ENCODE results near the gene KLK6. TPM values are rescaled to one million over a fixed set of nuclear protein-coding genes. Genes with fewer than 3 reads are reported as not detected.

KLK6 gene
- not detected for total RNA-seq

DNA sequence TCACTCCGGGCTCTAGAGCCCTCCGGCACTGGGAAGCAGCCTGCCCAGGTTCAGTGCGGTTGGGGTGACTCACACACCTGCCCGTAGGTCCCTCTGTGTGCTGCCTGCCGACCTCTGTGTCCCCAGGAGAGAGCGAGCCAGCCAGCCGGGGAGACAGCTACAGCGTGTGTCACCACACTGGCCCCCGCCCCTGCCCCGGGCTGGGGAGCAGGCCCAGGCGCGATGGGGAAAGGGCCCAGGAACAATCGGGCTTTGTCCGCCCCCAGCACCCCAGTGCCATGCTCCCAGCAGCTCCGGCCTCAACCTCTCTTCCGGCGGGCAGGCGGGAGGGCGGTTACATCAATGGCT lies at the start of gene KLK6:
TSS of gene KLK6 (minus strand) at position 179 of the 348 bp plus-strand sequence. CDS start 1,487 bp downstream, outside the sequence.
- DNase-seq, result no peak

DNA sequence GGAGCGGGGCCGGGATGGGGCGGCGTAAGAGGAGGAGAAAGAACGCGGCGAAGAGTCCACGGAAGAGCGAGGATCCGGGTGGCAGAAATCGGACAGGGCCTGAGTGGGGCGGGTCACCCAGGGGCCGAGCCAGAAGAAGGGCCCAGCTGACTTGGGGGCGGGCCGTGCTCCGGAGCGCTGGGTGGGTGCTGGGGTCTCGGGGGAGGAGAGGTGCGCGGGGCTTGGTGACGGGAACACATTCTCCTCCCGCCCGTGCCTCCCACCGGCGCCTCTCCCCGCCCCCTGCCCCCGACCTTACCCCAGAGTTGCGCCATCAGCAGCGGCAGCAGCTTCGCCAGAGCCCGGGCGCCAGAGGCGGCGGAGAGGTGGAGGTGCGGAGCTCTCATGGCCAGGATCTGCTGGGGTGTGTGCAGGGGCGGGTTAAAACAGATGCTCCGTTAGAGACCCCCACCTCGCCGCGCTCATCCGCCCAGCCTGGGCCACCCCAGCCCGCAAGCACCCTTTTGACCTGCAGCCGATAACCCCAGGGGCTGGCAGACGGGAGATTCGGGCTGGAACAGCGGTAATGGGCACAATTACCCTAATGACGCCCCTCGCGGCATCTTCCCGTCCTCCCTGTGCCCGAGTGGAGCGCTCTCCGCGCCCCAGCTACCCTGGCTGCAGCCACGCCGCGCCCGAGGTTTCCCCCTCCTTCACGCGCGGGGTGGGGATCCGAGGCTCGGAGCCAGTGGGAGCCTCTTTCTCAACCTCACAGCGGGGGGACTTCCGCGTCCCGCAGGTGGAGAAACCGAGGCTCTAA lies 49.6 kb upstream of the KLK6 start:
- DNase-seq, result no peak

DNA sequence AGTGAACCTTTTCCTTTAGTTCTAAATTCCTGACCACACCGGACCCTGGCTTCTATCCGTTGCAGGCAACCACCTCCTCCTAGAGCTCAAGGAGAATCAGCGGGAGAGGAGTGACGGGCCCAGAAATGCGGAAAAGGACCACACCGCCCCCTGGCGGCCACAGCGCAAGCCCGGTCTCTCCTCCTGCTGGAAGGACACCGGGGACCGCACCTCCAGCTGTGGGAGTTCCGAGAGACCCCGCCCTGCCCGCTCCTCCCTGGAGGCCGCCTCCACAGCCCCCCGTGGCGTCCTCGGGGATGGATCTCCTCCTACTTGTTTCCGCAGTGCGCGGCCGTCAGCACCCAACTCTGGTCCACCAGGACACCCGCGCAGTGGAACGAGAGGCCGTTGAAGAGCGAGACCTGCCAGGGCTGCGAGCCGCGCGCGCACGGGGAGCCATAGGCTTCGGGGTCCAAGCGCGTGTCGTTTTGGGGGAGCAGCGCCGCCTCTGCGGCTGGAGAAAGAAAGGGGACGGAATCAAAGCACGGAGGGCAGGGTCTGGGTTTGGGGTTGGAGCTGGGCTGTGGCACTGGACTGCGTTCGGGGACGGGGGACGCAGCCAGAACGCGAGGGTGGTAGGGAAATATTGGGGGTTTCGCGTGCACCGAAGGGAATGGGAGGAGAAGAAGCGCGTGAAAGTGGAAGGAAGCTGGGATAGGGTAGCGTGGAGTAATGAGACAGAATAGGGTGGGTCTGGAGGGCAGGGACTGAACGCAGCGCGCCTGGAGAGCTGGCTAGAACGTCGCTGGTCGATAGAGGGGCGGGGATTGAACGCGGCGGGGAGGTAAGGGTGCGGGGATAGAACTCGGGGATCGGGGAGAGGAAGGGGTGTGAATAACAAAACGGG lies 47.6 kb upstream of the KLK6 start:
- peak; percentile 5 for DNase-seq

DNA sequence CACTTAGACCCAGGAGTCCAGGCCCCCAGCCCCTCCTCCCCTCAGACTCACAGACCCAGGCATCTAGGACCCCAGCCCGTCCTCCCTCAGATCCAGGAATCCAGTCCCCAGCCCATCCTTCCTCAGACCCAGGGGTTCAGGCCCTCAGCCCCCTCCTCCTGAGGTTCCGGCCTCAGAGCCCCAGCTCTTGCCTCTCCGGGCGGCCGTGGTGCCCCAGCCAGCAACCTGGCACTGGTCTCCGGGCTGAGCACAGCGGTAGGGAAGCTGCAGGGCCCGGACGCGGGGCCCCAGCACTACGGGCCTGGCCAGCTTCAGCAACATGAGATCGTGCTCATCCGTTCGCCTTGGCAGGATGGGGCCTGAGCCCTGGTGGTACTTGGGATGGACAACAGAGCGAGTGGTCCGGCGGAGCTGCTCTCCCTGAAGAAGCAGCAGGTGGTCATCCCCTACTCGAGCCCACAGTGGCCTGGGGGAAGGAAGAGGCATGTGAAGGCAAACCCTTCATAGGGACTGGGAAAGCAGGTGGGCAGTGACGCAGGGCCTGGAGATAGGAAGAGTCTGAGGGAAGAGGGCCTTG lies 46.4 kb upstream of the KLK6 start:
- DNase-seq, result no peak

DNA sequence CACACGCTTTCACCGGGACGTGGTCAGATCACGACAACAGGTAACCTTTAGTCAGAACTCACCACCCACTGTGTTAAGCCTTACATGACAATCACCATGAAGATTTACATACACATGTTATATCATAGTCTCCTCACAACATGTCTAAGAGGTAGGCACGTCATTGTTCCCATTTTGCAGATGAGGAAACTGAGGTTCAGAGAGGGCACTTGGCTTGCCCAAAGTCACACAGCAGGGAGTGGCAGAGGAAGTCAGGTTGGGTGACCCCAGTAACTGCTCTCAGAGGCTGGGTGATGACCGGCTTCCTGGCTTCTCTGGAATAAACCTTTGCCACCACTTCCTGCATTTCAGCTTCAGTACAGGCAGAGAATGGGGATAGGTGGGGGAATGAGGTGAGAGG lies 44.9 kb upstream of the KLK6 start:
- no peak for DNase-seq

DNA sequence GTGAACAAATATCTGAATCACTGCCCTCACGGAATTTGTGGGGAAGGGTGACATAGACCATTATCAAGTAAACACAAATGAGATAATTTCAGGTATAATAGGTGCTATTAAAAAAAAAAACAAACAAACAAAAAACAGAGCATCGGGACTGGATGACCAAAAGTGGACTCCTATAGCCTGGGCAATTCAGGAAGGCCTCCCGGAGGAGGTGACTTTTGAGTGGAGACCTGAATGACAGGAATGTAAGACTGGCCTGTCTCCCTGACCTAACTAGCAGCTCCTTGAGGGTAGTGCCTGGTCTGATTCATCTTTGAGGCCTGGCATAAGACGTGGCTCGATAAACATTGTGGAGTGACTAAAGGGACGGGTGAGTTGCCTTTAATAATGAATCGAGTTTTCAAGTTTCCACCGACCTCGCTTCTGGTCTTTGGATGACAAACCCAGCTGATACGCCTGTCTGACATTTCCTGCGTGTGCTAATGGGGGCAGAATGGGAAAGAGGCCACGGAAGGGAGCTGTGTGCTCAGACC lies 43.3 kb upstream of the KLK6 start:
- DNase-seq, result no peak

GRCh38 chr19:51010066-51010795 lies 40.8 kb upstream of the KLK6 start:
- no peak for DNase-seq

DNA sequence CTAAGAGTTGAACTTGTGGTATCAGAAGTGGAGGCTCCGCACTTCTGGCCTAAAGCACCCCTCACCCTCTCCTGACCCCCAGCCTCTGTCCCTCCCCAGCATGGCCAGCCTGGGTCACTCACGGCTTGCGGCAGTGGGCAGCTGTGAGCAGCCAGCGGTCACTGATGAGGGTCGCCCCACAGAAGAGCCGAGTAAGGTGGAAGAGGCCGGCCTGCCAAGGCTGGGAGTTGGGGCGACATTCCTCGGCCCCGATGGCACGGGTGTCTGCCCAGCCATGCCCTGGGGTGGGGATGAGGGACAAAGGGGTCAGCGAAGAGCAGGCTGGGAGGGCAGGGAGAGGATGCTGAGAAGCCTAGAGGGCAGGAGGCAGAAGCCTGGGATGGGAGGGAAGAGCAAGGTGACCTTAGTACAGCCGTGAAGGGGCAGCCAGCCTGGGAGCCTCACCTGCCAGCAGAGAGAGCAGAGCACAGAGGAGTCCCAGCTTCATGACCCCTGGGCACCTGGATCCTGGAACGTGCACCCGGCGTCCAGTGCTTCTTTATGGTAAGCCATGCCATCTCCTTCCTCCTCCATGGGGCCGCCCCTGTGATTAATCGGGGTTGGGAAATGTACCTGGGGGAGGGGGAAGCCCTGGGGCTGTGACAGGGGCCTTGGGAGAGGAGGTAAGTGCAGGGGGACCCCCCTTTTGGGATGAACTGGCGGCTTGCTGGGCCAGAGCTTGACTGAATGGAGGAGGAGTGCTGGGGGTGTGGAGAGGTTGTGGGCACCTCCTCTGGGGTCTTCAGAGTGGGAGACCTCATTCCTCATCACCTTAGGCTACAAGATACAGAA lies 39.9 kb upstream of the KLK6 start:
- no peak for DNase-seq

DNA sequence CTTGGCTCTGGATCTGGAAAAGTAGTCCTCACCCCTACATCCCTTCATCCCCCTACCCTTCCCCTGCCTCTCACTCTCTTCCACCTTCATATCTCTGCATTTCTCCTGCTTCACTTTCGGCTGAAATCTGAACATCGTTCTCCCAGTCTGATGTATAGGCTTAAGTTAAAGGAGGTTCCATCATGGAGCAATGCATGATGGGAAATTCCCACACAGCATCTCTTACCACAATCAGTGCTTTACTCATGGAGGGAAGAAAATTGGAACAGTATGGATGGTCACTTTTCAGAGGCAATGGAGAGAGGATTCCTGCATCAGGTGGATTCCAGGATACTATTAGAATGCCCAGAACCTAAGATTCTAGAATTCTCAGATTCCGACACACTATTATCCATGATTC lies 38.1 kb upstream of the KLK6 start:
- DNase-seq, result no peak

- DNase-seq, result no peak
Measured at GRCh38 chr19:51006406-51006805, 37.0 kb upstream of the KLK6 start.

- no peak for DNase-seq
Measured at GRCh38 chr19:51005248-51005647, 35.9 kb upstream of the KLK6 start.

DNA sequence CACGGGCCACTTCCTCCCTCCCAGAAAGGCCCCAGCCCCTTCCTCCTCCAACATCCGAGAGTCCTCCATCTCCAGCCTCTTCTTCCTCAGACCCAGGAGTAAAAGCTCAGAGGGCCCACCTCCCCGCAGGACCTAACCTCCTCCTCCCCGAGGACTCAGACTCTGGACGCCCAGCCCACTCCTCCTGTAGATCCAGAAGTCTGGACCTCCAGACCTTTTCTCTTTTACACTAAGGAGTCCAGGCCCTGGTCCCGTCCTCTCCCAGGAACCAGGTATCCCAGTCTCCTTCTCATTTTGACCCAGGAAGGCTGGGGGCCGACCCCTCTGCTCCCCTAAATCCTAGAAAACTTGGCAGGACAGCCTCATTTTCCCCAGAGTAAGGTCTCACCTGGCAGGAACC lies 33.9 kb upstream of the KLK6 start:
- no peak for DNase-seq

DNA sequence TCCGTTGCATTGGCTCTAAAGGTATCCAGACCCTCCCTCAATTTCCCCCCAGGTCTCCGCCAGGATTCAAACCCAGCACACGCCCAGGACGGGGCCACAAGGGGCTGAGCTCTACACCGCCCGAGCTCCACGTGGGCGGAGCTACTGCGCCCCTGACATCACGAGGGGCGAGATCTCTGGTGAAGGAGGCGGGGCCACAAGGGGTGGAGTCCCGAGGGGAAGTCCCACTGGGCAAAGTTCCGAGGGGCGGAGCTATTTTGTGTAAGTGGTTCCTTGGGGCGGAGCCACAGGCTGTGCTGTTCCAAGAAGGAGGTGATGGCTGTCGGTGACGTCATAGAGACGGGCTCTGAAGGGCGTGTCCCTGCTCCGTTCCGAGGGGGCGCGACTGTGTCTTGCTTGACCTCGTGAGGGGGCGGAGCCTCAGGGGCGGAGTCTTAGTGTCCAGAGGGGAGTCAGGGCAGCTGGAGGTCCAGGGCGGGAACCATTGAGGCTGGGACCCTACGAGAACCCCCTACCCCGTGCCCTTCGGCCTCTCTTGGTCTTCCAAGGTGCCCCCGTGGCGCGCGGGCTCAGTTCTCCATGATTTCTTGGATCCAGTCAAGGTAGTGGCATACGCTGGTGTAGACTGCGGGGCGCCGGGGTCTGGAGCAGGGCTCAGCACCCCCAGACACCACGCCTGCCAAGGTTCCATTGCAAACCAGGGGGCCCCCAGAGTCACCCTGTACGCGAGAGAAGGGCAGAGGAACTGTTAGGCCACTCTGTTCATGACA lies 33.3 kb upstream of the KLK6 start:
- no peak for DNase-seq

DNA sequence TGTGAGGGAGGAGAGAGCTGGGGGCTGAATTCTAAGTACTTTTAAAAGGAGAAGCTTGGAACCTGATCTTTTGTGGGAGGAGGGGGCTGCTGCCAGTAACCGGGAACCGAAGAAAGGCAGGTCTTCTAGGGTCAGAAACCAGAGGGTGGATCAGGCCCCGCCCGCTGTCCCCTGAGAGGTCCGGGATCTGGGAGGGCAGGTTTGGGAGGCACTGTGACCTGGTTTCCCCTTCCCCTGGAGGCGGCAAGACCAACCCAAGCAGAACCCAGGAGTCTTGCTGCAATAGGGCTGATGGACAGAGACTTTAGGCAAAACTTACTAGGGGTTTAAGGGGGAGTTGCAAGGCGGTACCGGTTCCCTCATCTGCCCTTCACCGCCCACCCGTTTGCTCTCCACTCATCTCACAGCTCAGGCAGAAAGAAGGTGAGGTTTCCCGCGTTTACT lies 32.7 kb upstream of the KLK6 start:
- no peak for DNase-seq

DNA sequence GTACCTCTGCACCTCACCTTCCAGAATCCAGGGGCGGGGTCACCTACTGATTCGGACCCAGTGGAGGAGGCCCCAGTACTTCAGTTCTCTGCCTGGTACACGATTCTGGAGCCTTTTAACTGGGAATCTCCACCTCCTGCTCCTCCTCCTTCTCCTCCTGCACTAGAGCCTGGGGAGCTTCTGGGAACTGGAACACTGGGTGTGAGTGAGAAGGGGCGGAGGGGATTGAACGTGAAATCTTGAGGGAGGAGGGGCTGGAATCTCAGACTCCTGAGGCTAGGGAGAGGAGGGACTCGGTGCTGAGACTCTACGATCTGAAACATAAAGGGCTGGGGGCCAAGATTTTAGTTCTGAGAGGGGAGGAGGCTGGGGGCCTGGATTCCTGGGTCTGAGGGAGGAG lies 32.1 kb upstream of the KLK6 start, which contains the start of gene KLK8:
TSS of gene KLK8 (minus strand) at position 90 of the 400 bp plus-strand sequence. CDS start 437 bp downstream, outside the sequence.
- DNase-seq, result no peak

DNA sequence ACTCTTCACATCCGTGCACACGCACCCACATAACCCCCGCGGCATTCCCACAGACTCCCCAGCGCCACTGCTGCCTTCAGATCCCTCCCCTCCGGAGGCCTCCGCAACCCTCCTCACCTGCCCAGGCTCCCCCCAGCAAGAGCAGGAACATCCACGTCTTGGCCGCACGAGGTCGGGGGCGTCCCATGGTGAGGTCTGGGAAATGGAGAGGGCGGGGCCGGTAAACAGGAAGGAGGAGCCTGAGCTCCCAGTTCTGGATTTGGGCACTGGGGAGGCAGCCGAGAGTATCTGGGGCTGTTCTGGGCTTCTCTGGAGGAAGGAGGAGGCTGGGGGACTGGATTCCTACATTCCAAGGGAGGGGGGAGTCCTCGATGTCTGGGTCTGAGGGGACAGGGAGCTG lies 31.6 kb upstream of the KLK6 start:
- no peak for DNase-seq

GRCh38 chr19:51000426-51000825 lies 31.0 kb upstream of the KLK6 start:
- DNase-seq, result no peak

DNA sequence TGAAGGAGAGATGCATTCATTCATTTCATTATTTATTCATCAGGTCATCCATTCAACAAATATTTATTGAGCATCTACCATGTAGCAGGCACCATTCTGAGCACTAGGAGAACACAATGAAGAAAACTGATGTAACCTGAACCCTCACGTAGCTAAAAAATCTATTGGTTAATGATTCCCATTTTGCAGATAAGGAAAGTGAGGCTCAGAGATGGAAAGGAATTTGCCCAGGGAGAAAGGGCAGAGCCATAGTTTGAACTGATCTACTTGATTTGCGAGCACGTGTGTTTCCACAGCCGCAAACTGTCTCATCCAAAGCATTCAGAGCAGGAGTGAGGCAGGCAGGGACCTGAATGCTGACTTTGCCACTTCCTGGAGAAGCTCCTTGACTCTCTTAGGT lies 29.3 kb upstream of the KLK6 start:
- DNase-seq, result no peak

GRCh38 chr19:50998061-50998460 lies 28.7 kb upstream of the KLK6 start:
- no peak for DNase-seq

DNA sequence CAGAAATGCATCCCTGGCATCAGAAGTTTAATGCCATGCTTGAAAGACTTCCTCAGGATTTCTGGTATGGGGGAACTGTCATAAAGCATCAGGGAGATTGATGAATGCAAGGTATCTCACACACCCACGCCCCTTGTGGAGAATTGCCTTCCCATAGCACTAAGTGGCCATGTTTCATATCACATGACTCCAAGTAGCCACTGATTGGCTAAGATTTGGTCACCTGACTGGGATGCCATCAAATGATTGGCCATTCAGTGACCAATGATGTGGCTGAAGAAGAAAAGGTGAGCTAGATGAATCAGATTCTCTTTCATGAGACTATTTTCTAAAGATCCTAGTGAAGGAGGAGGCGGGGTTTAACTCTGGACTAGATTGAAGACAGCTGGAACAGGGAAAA lies 24.7 kb upstream of the KLK6 start:
- DNase-seq, result no peak

- no peak for DNase-seq
Measured at GRCh38 chr19:50992666-50993035, 23.3 kb upstream of the KLK6 start.

All from effector CD4-positive, alpha-beta T cell (primary cell).